ENCODE measurements around the gene EFR3B. TPM values are rescaled to one million over a fixed set of nuclear protein-coding genes. Genes with fewer than 3 reads are reported as not detected.

Gene EFR3B
- total RNA-seq, 5 donors from 2014 or later (not counting 1 experiment from before 2014, with no cell fraction given) = 0.09 to 0.10 (median 0.09) TPM; not detected in 2

GRCh38 chr2:25065768-25066167 is 23.9 kb downstream of the EFR3B start:
- Mint-ChIP-seq H3K9me3 (peaks cover 0 to 9% (median 0%) of the 10 kb centered on the region in 3 donors), H3K4me3 (no peak overlapping the region), H3K36me3 (no peaks in the 10 kb centered on the region), H3K4me1 (no peaks in the 10 kb centered on the region), H3K27ac (no peak overlapping the region), H3K27me3 (peaks cover 0 to 4% of the 10 kb centered on the region in 2 donors)
- ChIA-PET CTCF (no interaction called here), POLR2A (no interaction called here)
- ATAC-seq (replicated peaks in 1 of 4) = no peak
- no peaks in the 10 kb centered on the region for H3K4me1 ChIP-seq (ENCODE audit: control insufficient read depth in 1 of 2, extremely low read depth in 1 of 2, insufficient read depth in 2 of 2, low read length in 2 of 2)
- no peak overlapping the region for H3K4me3 ChIP-seq (ENCODE audit: control insufficient read depth in 1 of 2, extremely low read depth in 1 of 2, low read length in 1 of 2)
- H3K27ac ChIP-seq (ENCODE audit: low read length) = no peak overlapping the region
- no peaks in the 10 kb centered on the region for H3K9me3 ChIP-seq
- no peak for DNase-seq
- 87% methylated on average over 3 of the region's 4 CpGs for WGBS (ENCODE audit: insufficient coverage)
- no peaks in the 10 kb centered on the region for H3K27me3 ChIP-seq (replicated peaks in 1 of 2; ENCODE audit: control insufficient read depth in 2 of 2, extremely low read depth in 1 of 2, insufficient read depth in 2 of 2, low read length in 1 of 2)
- no peaks in the 10 kb centered on the region for H3K36me3 ChIP-seq (ENCODE audit: control insufficient read depth in 2 of 2, extremely low read depth in 1 of 2, insufficient read depth in 1 of 2, low read length in 1 of 2)

- Mint-ChIP-seq H3K4me1 (no peaks in the 10 kb centered on the region), H3K27ac (no peak overlapping the region), H3K4me3 (no peak overlapping the region), H3K27me3 (peaks cover 0 to 4% of the 10 kb centered on the region in 2 donors), H3K36me3 (no peaks in the 10 kb centered on the region), H3K9me3 (peaks cover 0 to 9% (median 0%) of the 10 kb centered on the region in 3 donors)
- Histone ChIP-seq H3K4me3 (ENCODE audit: control insufficient read depth in 1 of 2, extremely low read depth in 1 of 2, low read length in 1 of 2) (no peak overlapping the region), H3K27ac (ENCODE audit: low read length) (no peak overlapping the region), H3K4me1 (ENCODE audit: control insufficient read depth in 1 of 2, extremely low read depth in 1 of 2, insufficient read depth in 2 of 2, low read length in 2 of 2) (no peaks in the 10 kb centered on the region), H3K9me3 (no peaks in the 10 kb centered on the region), H3K36me3 (ENCODE audit: control insufficient read depth in 2 of 2, extremely low read depth in 1 of 2, insufficient read depth in 1 of 2, low read length in 1 of 2) (no peaks in the 10 kb centered on the region), H3K27me3 (replicated peaks in 1 of 2; ENCODE audit: control insufficient read depth in 2 of 2, extremely low read depth in 1 of 2, insufficient read depth in 2 of 2, low read length in 1 of 2) (no peaks in the 10 kb centered on the region)
- ChIA-PET POLR2A (no interaction called here), CTCF (no interaction called here)
- WGBS (ENCODE audit: insufficient coverage) = no CpG with 5 or more reads among the region's 2 CpGs
- DNase-seq = no peak
- no peak for ATAC-seq (replicated peaks in 1 of 4)
Measured at GRCh38 chr2:25066455-25066854, 24.6 kb downstream of the EFR3B start.

- H3K27me3 Mint-ChIP-seq = peaks cover 0 to 7% of the 10 kb centered on the region in 2 donors
- CTCF ChIA-PET = no interaction called here
- Histone ChIP-seq H3K4me1 (ENCODE audit: control insufficient read depth in 1 of 2, extremely low read depth in 1 of 2, insufficient read depth in 2 of 2, low read length in 2 of 2) (no peaks in the 10 kb centered on the region), H3K36me3 (ENCODE audit: control insufficient read depth in 2 of 2, extremely low read depth in 1 of 2, insufficient read depth in 1 of 2, low read length in 1 of 2) (no peaks in the 10 kb centered on the region), H3K9me3 (no peaks in the 10 kb centered on the region), H3K4me3 (ENCODE audit: control insufficient read depth in 1 of 2, extremely low read depth in 1 of 2, low read length in 1 of 2) (no peak overlapping the region), H3K27me3 (replicated peaks in 1 of 2; ENCODE audit: control insufficient read depth in 2 of 2, extremely low read depth in 1 of 2, insufficient read depth in 2 of 2, low read length in 1 of 2) (peaks cover 0 to 2% of the 10 kb centered on the region in 2 experiments), H3K27ac (ENCODE audit: low read length) (no peak overlapping the region)
- H3K4me3 Mint-ChIP-seq = no peak overlapping the region
- no peaks in the 10 kb centered on the region for H3K4me1 Mint-ChIP-seq
- WGBS (ENCODE audit: insufficient coverage) = 83% methylated on average over 3 of the region's 5 CpGs
- DNase-seq (no peak), ATAC-seq (replicated peaks in 1 of 4) (no peak)
- POLR2A ChIA-PET = no interaction called here
- no peaks in the 10 kb centered on the region for H3K36me3 Mint-ChIP-seq
- peaks cover 0 to 9% (median 0%) of the 10 kb centered on the region in 3 donors for H3K9me3 Mint-ChIP-seq
- no peak overlapping the region for H3K27ac Mint-ChIP-seq
Measured at GRCh38 chr2:25068217-25068616, 26.3 kb downstream of the EFR3B start.

- Histone ChIP-seq H3K27me3 (replicated peaks in 1 of 2; ENCODE audit: control insufficient read depth in 2 of 2, extremely low read depth in 1 of 2, insufficient read depth in 2 of 2, low read length in 1 of 2) (peaks cover 0 to 2% of the 10 kb centered on the region in 2 experiments), H3K27ac (ENCODE audit: low read length) (no peak overlapping the region), H3K4me1 (ENCODE audit: control insufficient read depth in 1 of 2, extremely low read depth in 1 of 2, insufficient read depth in 2 of 2, low read length in 2 of 2) (no peaks in the 10 kb centered on the region), H3K36me3 (ENCODE audit: control insufficient read depth in 2 of 2, extremely low read depth in 1 of 2, insufficient read depth in 1 of 2, low read length in 1 of 2) (no peaks in the 10 kb centered on the region), H3K4me3 (ENCODE audit: control insufficient read depth in 1 of 2, extremely low read depth in 1 of 2, low read length in 1 of 2) (no peak overlapping the region), H3K9me3 (no peaks in the 10 kb centered on the region)
- no peaks in the 10 kb centered on the region for H3K36me3 Mint-ChIP-seq
- 95% methylated on average over 6 of the region's 8 CpGs for WGBS (ENCODE audit: insufficient coverage)
- ChIA-PET POLR2A (interaction anchor here in 1 of 2 donors (0.5 kb wide), 1 partner anchor 1171 kb away, joined by 3 read pairs; no protein-coding TSS in a partner anchor), CTCF (no interaction called here)
- peaks cover 10 to 16% of the 10 kb centered on the region in 2 donors for H3K27me3 Mint-ChIP-seq
- H3K27ac Mint-ChIP-seq = no peak overlapping the region
- DNase-seq = no peak
- ATAC-seq (replicated peaks in 1 of 4) = no peak
- H3K9me3 Mint-ChIP-seq = peaks cover 0 to 3% (median 0%) of the 10 kb centered on the region in 3 donors
- no peaks in the 10 kb centered on the region for H3K4me1 Mint-ChIP-seq
- H3K4me3 Mint-ChIP-seq = no peak overlapping the region
Measured at GRCh38 chr2:25071966-25072365, 30.1 kb downstream of the EFR3B start.

GRCh38 chr2:25072606-25073005 is 30.7 kb downstream of the EFR3B start:
- Histone ChIP-seq H3K27ac (ENCODE audit: low read length) (no peak overlapping the region), H3K27me3 (replicated peaks in 1 of 2; ENCODE audit: control insufficient read depth in 2 of 2, extremely low read depth in 1 of 2, insufficient read depth in 2 of 2, low read length in 1 of 2) (peaks cover 0 to 2% of the 10 kb centered on the region in 2 experiments), H3K9me3 (no peaks in the 10 kb centered on the region), H3K4me3 (ENCODE audit: control insufficient read depth in 1 of 2, extremely low read depth in 1 of 2, low read length in 1 of 2) (no peak overlapping the region), H3K36me3 (ENCODE audit: control insufficient read depth in 2 of 2, extremely low read depth in 1 of 2, insufficient read depth in 1 of 2, low read length in 1 of 2) (no peaks in the 10 kb centered on the region), H3K4me1 (ENCODE audit: control insufficient read depth in 1 of 2, extremely low read depth in 1 of 2, insufficient read depth in 2 of 2, low read length in 2 of 2) (no peaks in the 10 kb centered on the region)
- DNase-seq (no peak), ATAC-seq (replicated peaks in 1 of 4) (no peak)
- POLR2A ChIA-PET = no interaction called here
- CTCF ChIA-PET = interaction anchor here in 1 of 2 donors (0.7 kb wide), 1 partner anchor 19 kb away, joined by 3 read pairs; no protein-coding TSS in a partner anchor
- Mint-ChIP-seq H3K9me3 (no peaks in the 10 kb centered on the region), H3K4me1 (no peaks in the 10 kb centered on the region), H3K4me3 (no peak overlapping the region), H3K27ac (no peak overlapping the region), H3K36me3 (no peaks in the 10 kb centered on the region), H3K27me3 (peaks cover 11 to 17% of the 10 kb centered on the region in 2 donors)
- WGBS (ENCODE audit: insufficient coverage) = 100% methylated on average over 1 of the region's 1 CpG

- Mint-ChIP-seq H3K27me3 (peaks cover 13 to 19% of the 10 kb centered on the region in 2 donors), H3K9me3 (no peaks in the 10 kb centered on the region), H3K27ac (no peak overlapping the region), H3K36me3 (no peaks in the 10 kb centered on the region), H3K4me3 (no peak overlapping the region), H3K4me1 (no peaks in the 10 kb centered on the region)
- H3K4me1 ChIP-seq (ENCODE audit: control insufficient read depth in 1 of 2, extremely low read depth in 1 of 2, insufficient read depth in 2 of 2, low read length in 2 of 2) = no peaks in the 10 kb centered on the region
- no peak for ATAC-seq (replicated peaks in 1 of 4)
- WGBS (ENCODE audit: insufficient coverage) = 40% methylated on average over 2 of the region's 5 CpGs
- POLR2A ChIA-PET = interaction anchor here in 1 of 2 donors (0.6 kb wide), 1 partner anchor 58 kb away, joined by 10 read pairs; no protein-coding TSS in a partner anchor
- no peak overlapping the region for H3K27ac ChIP-seq (ENCODE audit: low read length)
- no peak for DNase-seq
- peaks cover 0 to 2% of the 10 kb centered on the region in 2 experiments for H3K27me3 ChIP-seq (replicated peaks in 1 of 2; ENCODE audit: control insufficient read depth in 2 of 2, extremely low read depth in 1 of 2, insufficient read depth in 2 of 2, low read length in 1 of 2)
- H3K36me3 ChIP-seq (ENCODE audit: control insufficient read depth in 2 of 2, extremely low read depth in 1 of 2, insufficient read depth in 1 of 2, low read length in 1 of 2) = no peaks in the 10 kb centered on the region
- H3K9me3 ChIP-seq = no peaks in the 10 kb centered on the region
- no peak overlapping the region for H3K4me3 ChIP-seq (ENCODE audit: control insufficient read depth in 1 of 2, extremely low read depth in 1 of 2, low read length in 1 of 2)
- CTCF ChIA-PET = interaction anchor here in 1 of 2 donors (0.7 kb wide), 1 partner anchor 19 kb away, joined by 3 read pairs; no protein-coding TSS in a partner anchor
Measured at GRCh38 chr2:25073025-25073424, 31.1 kb downstream of the EFR3B start.

- no peaks in the 10 kb centered on the region for H3K9me3 Mint-ChIP-seq
- peaks cover 20 to 27% of the 10 kb centered on the region in 2 donors for H3K27me3 Mint-ChIP-seq
- no peak for ATAC-seq (replicated peaks in 1 of 4)
- peaks cover 0 to 8% of the 10 kb centered on the region in 2 experiments for H3K27me3 ChIP-seq (replicated peaks in 1 of 2; ENCODE audit: control insufficient read depth in 2 of 2, extremely low read depth in 1 of 2, insufficient read depth in 2 of 2, low read length in 1 of 2)
- no peaks in the 10 kb centered on the region for H3K9me3 ChIP-seq
- 83% methylated on average over 2 of the region's 4 CpGs for WGBS (ENCODE audit: insufficient coverage)
- H3K4me3 ChIP-seq (ENCODE audit: control insufficient read depth in 1 of 2, extremely low read depth in 1 of 2, low read length in 1 of 2) = no peak overlapping the region
- no peaks in the 10 kb centered on the region for H3K36me3 Mint-ChIP-seq
- H3K4me3 Mint-ChIP-seq = no peak overlapping the region
- H3K36me3 ChIP-seq (ENCODE audit: control insufficient read depth in 2 of 2, extremely low read depth in 1 of 2, insufficient read depth in 1 of 2, low read length in 1 of 2) = no peaks in the 10 kb centered on the region
- no peak overlapping the region for H3K27ac Mint-ChIP-seq
- no peak overlapping the region for H3K27ac ChIP-seq (ENCODE audit: low read length)
- ChIA-PET POLR2A (no interaction called here), CTCF (no interaction called here)
- H3K4me1 ChIP-seq (ENCODE audit: control insufficient read depth in 1 of 2, extremely low read depth in 1 of 2, insufficient read depth in 2 of 2, low read length in 2 of 2) = no peaks in the 10 kb centered on the region
- DNase-seq = no peak
- no peaks in the 10 kb centered on the region for H3K4me1 Mint-ChIP-seq
Measured at GRCh38 chr2:25073914-25074313, 32.0 kb downstream of the EFR3B start.
